Upper lobe of left lung (tissue), 4 donors: ENCODE results near the gene MTAP.

Source experiments
- CTCF ChIP-seq, 6 experiments: fragments of 450-650 bp in 4 of 6; fragments of 200-600 bp in 2 of 6; sonication (generic) in 2 of 6; IDR thresholded peaks; one replicate each; pipeline ENCODE4 v1.5.1; 2016 to 2019; ENCODE audit warnings: antibody characterized with exemption in 6 of 6
- POLR2A ChIP-seq, 4 donors: fragments of 450-650 bp; IDR thresholded peaks; one replicate each; pipeline ENCODE4 v1.5.1; 2016 to 2017; ENCODE audit warnings: antibody characterized with exemption in 4 of 4, mild to moderate bottlenecking in 2 of 4
- POLR2AphosphoS5 ChIP-seq, 2 donors: sonication (generic); formaldehyde crosslinking; IDR thresholded peaks; one replicate each; pipeline ENCODE4 v1.5.1; 2017; ENCODE audit warnings: antibody characterized with exemption in 2 of 2

GRCh38 chr9:21927752-21928151, 125.3 kb downstream of the MTAP start:
- TF ChIP-seq POLR2A (IDR thresholded peaks at IDR 0.05), result no peak
- no peak for TF ChIP-seq CTCF (IDR thresholded peaks at IDR 0.05)
- TF ChIP-seq POLR2AphosphoS5 (IDR thresholded peaks at IDR 0.05), result no peak
